Effector CD4-positive, alpha-beta T cell (primary cell): ENCODE measurements around the gene BSX.

Source experiments
- DNase-seq: peaks from one replicate; pipeline ENCODE4 v3.0.0-alpha.2; 2020

BSX gene

GRCh38 chr11:122951211-122951610 lies 30.4 kb downstream of the BSX start:
- DNase-seq, result no peak

- DNase-seq, result no peak
These were observed 43.1 kb downstream of the BSX start for GRCh38 chr11:122938557-122938956.

GRCh38 chr11:122937983-122938382 lies 43.7 kb downstream of the BSX start:
- DNase-seq, result no peak

DNA sequence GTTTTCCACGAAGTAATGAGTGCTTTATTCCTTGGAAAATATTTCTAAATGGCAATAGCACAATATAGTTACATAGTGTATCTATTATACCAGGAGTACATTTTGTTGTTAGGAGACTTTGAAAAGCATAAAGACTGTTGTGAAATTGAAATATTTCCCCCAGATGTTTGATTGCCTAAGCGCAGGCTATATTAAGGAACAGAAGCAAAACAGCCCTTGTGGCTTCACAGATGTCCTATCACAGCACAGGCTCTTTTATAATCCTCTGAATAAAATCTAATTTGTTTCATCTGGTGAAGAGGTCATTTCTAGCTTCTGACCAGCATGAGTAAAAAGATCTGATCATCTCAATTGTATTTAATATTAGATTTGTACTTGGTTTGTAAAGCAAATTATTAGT lies 48.2 kb downstream of the BSX start:
- DNase-seq, result no peak

DNA sequence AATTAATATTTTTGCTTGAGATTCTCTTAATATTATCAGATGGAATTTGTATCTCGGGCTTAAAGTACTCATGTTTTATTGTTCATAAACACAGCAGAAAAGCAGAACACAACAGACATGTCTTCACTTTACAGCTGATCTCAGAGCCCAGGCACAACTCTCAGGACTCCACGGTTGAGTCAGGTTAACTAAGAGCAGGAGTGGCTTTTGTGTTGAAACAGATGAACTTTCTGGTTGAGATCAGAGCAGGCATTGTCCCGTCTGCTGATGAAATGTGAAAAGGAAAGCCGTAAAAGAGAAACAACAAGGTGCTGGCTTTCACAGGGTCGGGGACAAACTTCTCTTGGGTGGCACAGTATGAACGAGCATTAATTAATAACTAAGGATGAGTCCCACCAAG lies 50.1 kb downstream of the BSX start:
- DNase-seq, result no peak
